Endodermal cell (in vitro differentiated cells): Measurements from ENCODE around the gene NAGA. TPM values are rescaled to one million over a fixed set of nuclear protein-coding genes. Genes with fewer than 3 reads are reported as not detected.

ENCODE experiments used
- DNase-seq: peaks from one replicate; pipeline ENCODE4 v3.0.0-alpha.2; 2017
- H3K27ac ChIP-seq: 2 replicates; pipeline ENCODE4 v1.5.1; 2013; ENCODE audit warnings: mild to moderate bottlenecking, low read depth, low read length, moderate library complexity
- H3K27me3 ChIP-seq: 2 replicates; pipeline ENCODE4 v1.6.1; 2013; ENCODE audit warnings: mild to moderate bottlenecking, low read length, moderate library complexity; ENCODE audit not compliant: insufficient read depth, control insufficient read depth, poor library complexity, severe bottlenecking
- H3K36me3 ChIP-seq: 2 replicates; pipeline ENCODE4 v1.7.0; 2013; ENCODE audit warnings: mild to moderate bottlenecking, low read length, moderate library complexity; ENCODE audit not compliant: control insufficient read depth, insufficient read depth
- H3K4me1 ChIP-seq: one replicate; pipeline ENCODE4 v1.7.0; 2013; ENCODE audit warnings: low read length; ENCODE audit not compliant: control insufficient read depth, insufficient read depth
- H3K4me3 ChIP-seq: 2 replicates; pipeline ENCODE4 v1.5.1; 2013; ENCODE audit warnings: mild to moderate bottlenecking, low read length, moderate library complexity
- H3K9ac ChIP-seq: 2 replicates; pipeline ENCODE4 v1.6.1; 2013; ENCODE audit warnings: mild to moderate bottlenecking, low read length, moderate library complexity; ENCODE audit not compliant: poor library complexity, severe bottlenecking; ENCODE audit errors: extremely low read depth
- H3K9me3 ChIP-seq: 2 replicates; pipeline ENCODE4 v1.6.1; 2013; ENCODE audit warnings: mild to moderate bottlenecking, low read length, moderate library complexity; ENCODE audit not compliant: control insufficient read depth
- H3K27ac Mint-ChIP-seq: 2 replicates; pipeline ENCODE4 v1.8.0; 2020; ENCODE audit warnings: mixed read lengths
- H3K27me3 Mint-ChIP-seq: 2 replicates; pipeline ENCODE4 v1.8.0; 2021; ENCODE audit warnings: mild to moderate bottlenecking, mixed read lengths; ENCODE audit not compliant: insufficient read depth
- H3K36me3 Mint-ChIP-seq: 2 replicates; pipeline ENCODE4 v1.8.0; 2020; ENCODE audit warnings: low read depth, mixed read lengths
- H3K4me1 Mint-ChIP-seq: 2 replicates; pipeline ENCODE4 v1.8.0; 2020; ENCODE audit warnings: mixed read lengths
- H3K4me3 Mint-ChIP-seq: 2 replicates; pipeline ENCODE4 v1.8.0; 2020; ENCODE audit warnings: mild to moderate bottlenecking, moderate library complexity, mixed read lengths
- H3K9me3 Mint-ChIP-seq: 2 replicates; pipeline ENCODE4 v1.8.0; 2020; ENCODE audit warnings: mild to moderate bottlenecking, mixed read lengths
- CTCF ChIP-seq: fragments of 200-600 bp; sonication (generic); conservative IDR thresholded peaks from 2 replicates; pipeline ENCODE4 v1.5.0; 2021; ENCODE audit warnings: antibody characterized with exemption, mild to moderate bottlenecking
- WGBS, 2 experiments: methylation state at CpG; one replicate each; pipeline versions ENCODE4 v1.1.5 to v1.1.7; 2013; ENCODE audit warnings: missing lambda C conversion rate in 2 of 2, mixed read lengths in 1 of 2; ENCODE audit not compliant: insufficient coverage in 1 of 2, insufficient read length in 1 of 2; 5-methylcytosine and 5-hydroxymethylcytosine counted together
- total RNA-seq, 2 donors: library from RNA; stranded (reverse); fragmentation: NEBNext Ultra II Directional in 1 of 2; extraction: Animal tissue kit (Norgen Biotek cat#: 25700) in 1 of 2; gene quantifications; 2 replicates in 1 of 2; 3 replicates in 1 of 2; pipeline ENCODE4 v1.2.1, GENCODE V29; 2021

Gene NAGA
- total RNA-seq, 2 donors from 2014 or later = 19.2 to 25.4 TPM

GRCh38 chr22:42068291-42068690 is 2.3 kb downstream of the NAGA start:
- Histone ChIP-seq H3K4me3 (no peak overlapping the region), H3K36me3 (peaks cover 13% of the 10 kb centered on the region), H3K9ac (no peak overlapping the region), H3K27me3 (no peaks in the 10 kb centered on the region), H3K4me1 (no peaks in the 10 kb centered on the region), H3K27ac (no peak overlapping the region), H3K9me3 (no peaks in the 10 kb centered on the region)
- peaks cover 9% of the 10 kb centered on the region for H3K27me3 Mint-ChIP-seq
- H3K4me1 Mint-ChIP-seq = peaks cover 17% of the 10 kb centered on the region
- peaks cover 34% of the 10 kb centered on the region for H3K36me3 Mint-ChIP-seq
- no peak for DNase-seq
- 92 to 100% methylated on average over 2 to 4 of the region's 4 CpGs for WGBS, 2 experiments
- no peak for TF ChIP-seq CTCF
- H3K9me3 Mint-ChIP-seq = no peaks in the 10 kb centered on the region
- no peak overlapping the region for H3K4me3 Mint-ChIP-seq
- H3K27ac Mint-ChIP-seq = no peak overlapping the region

DNA sequence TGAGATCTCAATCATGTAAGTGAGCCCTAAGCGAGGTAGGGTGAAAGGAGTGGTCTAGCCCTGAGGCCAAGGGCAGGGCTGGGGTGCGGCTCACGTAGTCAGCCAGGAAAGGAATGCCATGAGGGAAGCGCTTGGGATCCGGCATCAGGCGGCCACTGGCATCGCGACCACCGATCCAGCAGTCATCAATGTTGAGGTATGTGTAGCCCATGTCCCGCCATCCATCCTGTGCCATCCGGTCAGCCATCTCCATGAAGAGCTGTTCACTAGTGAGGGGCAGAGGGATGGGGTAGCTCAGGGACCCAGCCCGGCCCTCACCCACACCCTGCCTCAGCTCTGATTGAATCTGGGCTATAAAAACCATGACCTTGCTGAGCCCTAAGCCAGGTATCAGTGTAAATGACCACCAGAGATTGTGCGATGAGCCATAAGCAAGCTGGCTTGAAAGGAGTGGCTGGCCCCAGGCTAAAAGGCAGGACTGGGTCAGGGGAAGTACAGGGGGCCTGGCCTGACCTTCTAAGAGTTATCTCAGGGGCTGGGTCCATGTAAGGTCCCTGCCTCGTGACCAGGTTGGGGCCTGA is 2.9 kb downstream of the NAGA start:
- no peak overlapping the region for H3K27ac Mint-ChIP-seq
- DNase-seq = no peak
- WGBS, 2 experiments = 88 to 89% methylated on average over 13 to 14 of the region's 14 CpGs

GRCh38 chr22:42066937-42067336 is 3.7 kb downstream of the NAGA start:
- Histone ChIP-seq H3K9ac (no peak overlapping the region), H3K36me3 (peaks cover 17% of the 10 kb centered on the region), H3K27me3 (no peaks in the 10 kb centered on the region), H3K4me3 (no peak overlapping the region), H3K9me3 (no peaks in the 10 kb centered on the region), H3K4me1 (no peaks in the 10 kb centered on the region), H3K27ac (no peak overlapping the region)
- Mint-ChIP-seq H3K36me3 (peaks cover 44% of the 10 kb centered on the region), H3K9me3 (no peaks in the 10 kb centered on the region), H3K4me1 (peaks cover 15% of the 10 kb centered on the region), H3K27me3 (peaks cover 5% of the 10 kb centered on the region), H3K4me3 (no peak overlapping the region), H3K27ac (no peak overlapping the region)
- no peak for TF ChIP-seq CTCF
- 95 to 96% methylated on average over 8 to 10 of the region's 10 CpGs for WGBS, 2 experiments
- no peak for DNase-seq

More for the DNA sequence above, 2.9 kb downstream of the NAGA start:
- Mint-ChIP-seq H3K27me3 (peaks cover 9% of the 10 kb centered on the region), H3K4me1 (peaks cover 16% of the 10 kb centered on the region), H3K36me3 (peaks cover 39% of the 10 kb centered on the region), H3K9me3 (no peaks in the 10 kb centered on the region), H3K4me3 (no peak overlapping the region)
- Histone ChIP-seq H3K9me3 (no peaks in the 10 kb centered on the region), H3K27me3 (no peaks in the 10 kb centered on the region), H3K36me3 (peaks cover 15% of the 10 kb centered on the region), H3K4me1 (no peaks in the 10 kb centered on the region), H3K9ac (no peak overlapping the region), H3K4me3 (no peak overlapping the region), H3K27ac (no peak overlapping the region)
- no peak for TF ChIP-seq CTCF
